PFSK-1 (cell line): ENCODE data around the gene SORL1.

Source experiments
- FOXP2 ChIP-seq: optimal IDR thresholded peaks from 2 replicates; pipeline ENCODE3; 2011; ENCODE audit warnings: borderline replicate concordance, control low read depth, inconsistent platforms; ENCODE audit not compliant: insufficient read depth; ENCODE audit errors: extremely low read length, extremely low read depth
- POLR2AphosphoS5 ChIP-seq: IDR thresholded peaks from 2 replicates; pipeline ENCODE4 v1.6.1; 2012; ENCODE audit warnings: low read depth, mild to moderate bottlenecking, control low read depth, low read length, moderate library complexity
- REST ChIP-seq, 2 experiments: IDR thresholded peaks; 2 replicates each; pipeline versions ENCODE4 v1.6.1 to v1.8.0; 2011 to 2012; ENCODE audit warnings: low read depth in 2 of 2, low read length in 2 of 2, control low read depth in 1 of 2, inconsistent platforms in 1 of 2, mild to moderate bottlenecking in 1 of 2, moderate library complexity in 1 of 2; ENCODE audit not compliant: insufficient read depth in 1 of 2
- SIN3A ChIP-seq: IDR thresholded peaks from 2 replicates; pipeline ENCODE4 v1.6.1; 2012; ENCODE audit warnings: mild to moderate bottlenecking, low read length, moderate library complexity, borderline replicate concordance; ENCODE audit not compliant: insufficient read depth
- TAF1 ChIP-seq: IDR thresholded peaks from 2 replicates; pipeline ENCODE4 v1.6.1; 2012; ENCODE audit warnings: low read length, control low read depth, borderline replicate concordance; ENCODE audit not compliant: insufficient read depth

The SORL1 gene

GRCh38 chr11:121571506-121571905 lies 119.4 kb downstream of the SORL1 start:
- TF ChIP-seq SIN3A, result no peak
- no peak for TF ChIP-seq TAF1
- no peak for TF ChIP-seq FOXP2
- no peak for TF ChIP-seq POLR2AphosphoS5
- TF ChIP-seq REST (IDR thresholded peaks at IDR 0.05; ENCODE audit: insufficient read depth in 1 of 2, low read depth in 2 of 2, low read length in 2 of 2), result no peak

GRCh38 chr11:121572571-121573059 lies 120.5 kb downstream of the SORL1 start:
- TF ChIP-seq FOXP2 (no peak), SIN3A (no peak), POLR2AphosphoS5 (no peak), REST (IDR thresholded peaks at IDR 0.05; ENCODE audit: insufficient read depth in 1 of 2, low read depth in 2 of 2, low read length in 2 of 2) (no peak), TAF1 (no peak)

GRCh38 chr11:121574801-121575200 lies 122.7 kb downstream of the SORL1 start:
- TF ChIP-seq SIN3A (no peak), TAF1 (no peak), POLR2AphosphoS5 (no peak), FOXP2 (no peak), REST (IDR thresholded peaks at IDR 0.05; ENCODE audit: insufficient read depth in 1 of 2, low read depth in 2 of 2, low read length in 2 of 2) (no peak)

GRCh38 chr11:121575250-121575962 lies 123.3 kb downstream of the SORL1 start:
- no peak for TF ChIP-seq SIN3A
- TF ChIP-seq FOXP2, result peak; percentile 86
- no peak for TF ChIP-seq TAF1
- no peak for TF ChIP-seq POLR2AphosphoS5

GRCh38 chr11:121575963-121576290 lies 123.8 kb downstream of the SORL1 start:
- TF ChIP-seq POLR2AphosphoS5, result no peak
- TF ChIP-seq FOXP2, result no peak
- no peak for TF ChIP-seq REST (IDR thresholded peaks at IDR 0.05; ENCODE audit: insufficient read depth in 1 of 2, low read depth in 2 of 2, low read length in 2 of 2)
- no peak for TF ChIP-seq SIN3A
- TF ChIP-seq TAF1, result no peak

- TF ChIP-seq REST (IDR thresholded peaks at IDR 0.05; ENCODE audit: insufficient read depth in 1 of 2, low read depth in 2 of 2, low read length in 2 of 2) (no peak), POLR2AphosphoS5 (no peak), FOXP2 (no peak), TAF1 (no peak), SIN3A (no peak)
Observed at GRCh38 chr11:121576531-121576930, 124.4 kb downstream of the SORL1 start.
